Measurements from ENCODE around the gene CCM2L. TPM values are rescaled to one million over a fixed set of nuclear protein-coding genes. Genes with fewer than 3 reads are reported as not detected.

CCM2L gene
- total and polyA plus RNA-seq, 2 of the 4 experiments (the other 2 are of a cell fraction) = not detected

DNA sequence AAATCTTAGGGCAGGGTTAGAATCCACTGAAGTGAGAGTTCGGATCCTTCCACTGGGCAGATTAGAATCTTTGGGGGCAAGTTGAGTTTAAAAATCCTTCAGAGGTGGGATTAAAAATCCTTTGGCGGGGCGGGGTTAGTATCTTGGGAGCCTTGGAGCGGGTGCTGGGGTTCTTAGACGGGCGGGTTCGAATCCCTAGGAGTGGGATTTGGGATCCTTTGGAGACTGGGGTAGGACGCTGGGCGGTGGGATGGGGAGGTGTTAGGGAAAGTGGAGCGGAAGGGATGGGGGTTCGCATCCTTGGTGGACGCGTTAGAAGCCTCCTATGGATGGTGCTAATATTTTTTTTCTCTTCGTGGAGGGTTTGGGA lies 41.5 kb downstream of the CCM2L start:
- H4K8ac ChIP-seq (ENCODE audit: low read depth in 2 of 2, low read length in 2 of 2) = no peak overlapping the region
- BruUV-seq (replicated peaks) = no TSS peak
- H3K9ac ChIP-seq (ENCODE audit: low read depth, low read length) = no peak overlapping the region
- no peak overlapping the region for H4K5ac ChIP-seq (ENCODE audit: low read depth, low read length)
- H3K4me3 ChIP-seq (ENCODE audit: insufficient read depth, low read depth, low read length) = no peak overlapping the region
- H3K4me2 ChIP-seq (ENCODE audit: low read depth, low read length) = no peak overlapping the region
- POLR2A ChIA-PET (ENCODE audit: unreplicated experiment) = no interaction called here
- H3K27ac ChIP-seq (ENCODE audit: insufficient read depth, low read length) = no peak overlapping the region
- H3K79me1 ChIP-seq (ENCODE audit: low read depth in 1 of 2, low read length in 2 of 2) = no peaks in the 10 kb centered on the region
- 10% methylated on average over 8 of the region's 14 CpGs; no CpG with 5 or more reads in 1 of the 2 experiments for WGBS, 2 experiments (ENCODE audit: extremely low coverage in 2 of 2, insufficient read length in 1 of 2)
- H2AFZ ChIP-seq (replicated peaks; ENCODE audit: low read length, poor library complexity) = no peak overlapping the region
- CTCF ChIA-PET = no interaction called here
- H3K14ac ChIP-seq (replicated peaks; ENCODE audit: low read depth, low read length) = no peak overlapping the region
- no peak overlapping the region for H2BK120ac ChIP-seq (ENCODE audit: low read depth, low read length)
- H3K27me3 ChIP-seq (ENCODE audit: control insufficient read depth, insufficient read depth, low read length) = peaks cover 57% of the 10 kb centered on the region
- H3K4ac ChIP-seq (ENCODE audit: low read depth, low read length) = no peak overlapping the region
- H2AK5ac ChIP-seq (ENCODE audit: low read depth, low read length) = no peak overlapping the region
- no peak for TF ChIP-seq MAZ (IDR thresholded peaks at IDR 0.05; ENCODE audit: borderline replicate concordance, low read depth, low read length)
- TF ChIP-seq RCOR1 (IDR thresholded peaks at IDR 0.05; ENCODE audit: insufficient replicate concordance, low read length) = no peak
- TF ChIP-seq CHD1 (IDR thresholded peaks at IDR 0.05; ENCODE audit: low read depth, low read length) = no peak
- no peak for TF ChIP-seq POLR2A (IDR thresholded peaks at IDR 0.05; ENCODE audit: low read depth, low read length)
- no peak for TF ChIP-seq FOS (IDR thresholded peaks at IDR 0.05; ENCODE audit: low read depth, low read length)
- TF ChIP-seq RAD21 (IDR thresholded peaks at IDR 0.05; ENCODE audit: low read length) = no peak
- TF ChIP-seq RFX5 (IDR thresholded peaks at IDR 0.05; ENCODE audit: low read depth, low read length) = no peak
- no peak for TF ChIP-seq CEBPB (IDR thresholded peaks at IDR 0.05; ENCODE audit: low read depth, low read length)
- TF ChIP-seq, protein P1, sequence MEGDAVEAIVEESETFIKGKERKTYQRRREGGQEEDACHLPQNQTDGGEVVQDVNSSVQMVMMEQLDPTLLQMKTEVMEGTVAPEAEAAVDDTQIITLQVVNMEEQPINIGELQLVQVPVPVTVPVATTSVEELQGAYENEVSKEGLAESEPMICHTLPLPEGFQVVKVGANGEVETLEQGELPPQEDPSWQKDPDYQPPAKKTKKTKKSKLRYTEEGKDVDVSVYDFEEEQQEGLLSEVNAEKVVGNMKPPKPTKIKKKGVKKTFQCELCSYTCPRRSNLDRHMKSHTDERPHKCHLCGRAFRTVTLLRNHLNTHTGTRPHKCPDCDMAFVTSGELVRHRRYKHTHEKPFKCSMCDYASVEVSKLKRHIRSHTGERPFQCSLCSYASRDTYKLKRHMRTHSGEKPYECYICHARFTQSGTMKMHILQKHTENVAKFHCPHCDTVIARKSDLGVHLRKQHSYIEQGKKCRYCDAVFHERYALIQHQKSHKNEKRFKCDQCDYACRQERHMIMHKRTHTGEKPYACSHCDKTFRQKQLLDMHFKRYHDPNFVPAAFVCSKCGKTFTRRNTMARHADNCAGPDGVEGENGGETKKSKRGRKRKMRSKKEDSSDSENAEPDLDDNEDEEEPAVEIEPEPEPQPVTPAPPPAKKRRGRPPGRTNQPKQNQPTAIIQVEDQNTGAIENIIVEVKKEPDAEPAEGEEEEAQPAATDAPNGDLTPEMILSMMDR (conservative IDR thresholded peaks at IDR 0.05; ENCODE audit: low read depth, low read length) = no peak
- TF ChIP-seq, protein P2, sequence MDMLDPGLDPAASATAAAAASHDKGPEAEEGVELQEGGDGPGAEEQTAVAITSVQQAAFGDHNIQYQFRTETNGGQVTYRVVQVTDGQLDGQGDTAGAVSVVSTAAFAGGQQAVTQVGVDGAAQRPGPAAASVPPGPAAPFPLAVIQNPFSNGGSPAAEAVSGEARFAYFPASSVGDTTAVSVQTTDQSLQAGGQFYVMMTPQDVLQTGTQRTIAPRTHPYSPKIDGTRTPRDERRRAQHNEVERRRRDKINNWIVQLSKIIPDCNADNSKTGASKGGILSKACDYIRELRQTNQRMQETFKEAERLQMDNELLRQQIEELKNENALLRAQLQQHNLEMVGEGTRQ (IDR thresholded peaks at IDR 0.05; ENCODE audit: low read depth, low read length) = no peak
- no peak for TF ChIP-seq BHLHE40 (IDR thresholded peaks at IDR 0.05; ENCODE audit: low read depth, low read length)
- TF ChIP-seq NFE2L2 (IDR thresholded peaks at IDR 0.05; ENCODE audit: low read depth, low read length) = no peak
- no peak for TF ChIP-seq MAFK (IDR thresholded peaks at IDR 0.05; ENCODE audit: low read depth, low read length)
- TF ChIP-seq, protein P3, sequence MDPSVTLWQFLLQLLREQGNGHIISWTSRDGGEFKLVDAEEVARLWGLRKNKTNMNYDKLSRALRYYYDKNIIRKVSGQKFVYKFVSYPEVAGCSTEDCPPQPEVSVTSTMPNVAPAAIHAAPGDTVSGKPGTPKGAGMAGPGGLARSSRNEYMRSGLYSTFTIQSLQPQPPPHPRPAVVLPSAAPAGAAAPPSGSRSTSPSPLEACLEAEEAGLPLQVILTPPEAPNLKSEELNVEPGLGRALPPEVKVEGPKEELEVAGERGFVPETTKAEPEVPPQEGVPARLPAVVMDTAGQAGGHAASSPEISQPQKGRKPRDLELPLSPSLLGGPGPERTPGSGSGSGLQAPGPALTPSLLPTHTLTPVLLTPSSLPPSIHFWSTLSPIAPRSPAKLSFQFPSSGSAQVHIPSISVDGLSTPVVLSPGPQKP (IDR thresholded peaks at IDR 0.05; ENCODE audit: borderline replicate concordance, low read depth, low read length) = no peak
- TF ChIP-seq MXI1 (IDR thresholded peaks at IDR 0.05; ENCODE audit: borderline replicate concordance, low read depth, low read length) = no peak
- no peak for TF ChIP-seq SMC3 (IDR thresholded peaks at IDR 0.05; ENCODE audit: low read depth, low read length)
- H3K4me1 ChIP-seq (ENCODE audit: control insufficient read depth, insufficient read depth, low read length) = no peaks in the 10 kb centered on the region
- H3K36me3 ChIP-seq (ENCODE audit: control insufficient read depth, insufficient read depth, low read length) = no peaks in the 10 kb centered on the region
- H2BK15ac ChIP-seq (ENCODE audit: low read depth, low read length) = no peak overlapping the region
- no peak overlapping the region for H3K23ac ChIP-seq (ENCODE audit: low read depth, low read length)
- dilution Hi-C loops (cut with HindIII; ENCODE audit: low sequenced_read_pairs, unreplicated experiment) (no loop called here), intact Hi-C loops (cut with micrococcal nuclease) (no loop called here), in situ Hi-C loops (cut with MboI; ENCODE audit: low sequenced_read_pairs) (no loop called here)
- H4K20me1 ChIP-seq (ENCODE audit: insufficient read depth, low read length) = no peaks in the 10 kb centered on the region
- ATAC-seq (ENCODE audit: low read depth) (no peak), DNase-seq (no peak)
- H3K9me1 ChIP-seq (ENCODE audit: insufficient read depth, low read length) = no peaks in the 10 kb centered on the region
- H2AK9ac ChIP-seq (replicated peaks; ENCODE audit: low read depth, low read length, poor library complexity) = no peak overlapping the region
- H3K18ac ChIP-seq (ENCODE audit: low read depth, low read length) = no peak overlapping the region
- H3K9me3 ChIP-seq (ENCODE audit: control insufficient read depth, insufficient read depth, low read length) = peaks cover 7% of the 10 kb centered on the region
- H3K56ac ChIP-seq (ENCODE audit: extremely low read depth, insufficient read depth, low read length) = no peak overlapping the region
- no peak overlapping the region for H2BK20ac ChIP-seq (ENCODE audit: low read depth, low read length)
- H2BK5ac ChIP-seq (ENCODE audit: low read depth, low read length, poor library complexity, severe bottlenecking) = no peak overlapping the region
- H4K91ac ChIP-seq (ENCODE audit: insufficient read depth, low read depth, low read length) = no peak overlapping the region
